Kidney (tissue), 14 donors: ENCODE measurements around the gene GATAD2B. TPM values are rescaled to one million over a fixed set of nuclear protein-coding genes. Genes with fewer than 3 reads are reported as not detected.
A peak's percentile ranks its signal among the peaks of the same experiment; 100 is the strongest.

Experiments
- DNase-seq, 5 donors: peaks; one replicate each; pipeline ENCODE4 v3.0.0-alpha.2; 2013 to 2020
- FAIRE-seq: peaks from 2 replicates; lab custom pipeline; 2012; peaks lifted over from hg19 to GRCh38; lab: Jason Lieb, UNC
- H3K27ac ChIP-seq, 2 donors: one replicate each; pipeline ENCODE4 v1.7.0; 2013; ENCODE audit warnings: low read depth in 2 of 2, low read length in 2 of 2, inconsistent platforms in 1 of 2
- H3K27me3 ChIP-seq: one replicate; pipeline ENCODE4 v1.7.1; 2013; ENCODE audit warnings: low read length, inconsistent platforms; ENCODE audit not compliant: control insufficient read depth, insufficient read depth
- H3K36me3 ChIP-seq, 3 donors: one replicate each; pipeline versions ENCODE4 v1.7.0 to v1.7.1; 2013; ENCODE audit warnings: low read length in 3 of 3, control low read depth in 1 of 3, inconsistent platforms in 1 of 3; ENCODE audit not compliant: insufficient read depth in 3 of 3, control insufficient read depth in 2 of 3
- H3K4me1 ChIP-seq, 3 donors: one replicate each; pipeline versions ENCODE4 v1.7.0 to v1.7.1; 2013; ENCODE audit warnings: low read length in 3 of 3, inconsistent platforms in 1 of 3, low read depth in 1 of 3; ENCODE audit not compliant: control insufficient read depth in 2 of 3, insufficient read depth in 2 of 3
- H3K4me3 ChIP-seq, 3 donors: one replicate each; pipeline versions ENCODE4 v1.7.0 to v1.8.1; 2013; ENCODE audit warnings: low read length in 3 of 3, control low read depth in 1 of 3, inconsistent platforms in 1 of 3
- H3K9ac ChIP-seq, 3 donors: one replicate each; pipeline versions ENCODE4 v1.7.0 to v1.7.1; 2013; ENCODE audit warnings: low read length in 3 of 3, control low read depth in 1 of 3, inconsistent platforms in 1 of 3
- H3K9me3 ChIP-seq, 3 donors: one replicate each; pipeline versions ENCODE4 v1.7.0 to v1.7.1; 2013; ENCODE audit warnings: low read length in 3 of 3, control low read depth in 1 of 3, inconsistent platforms in 1 of 3; ENCODE audit not compliant: control insufficient read depth in 2 of 3, insufficient read depth in 1 of 3
- CTCF ChIP-seq: IDR thresholded peaks from 3 replicates; pipeline ENCODE4 v1.5.1; 2012; ENCODE audit warnings: mild to moderate bottlenecking, moderate library complexity, borderline replicate concordance; ENCODE audit not compliant: insufficient read depth; ENCODE audit errors: extremely low read depth
- intact Hi-C: fragments of 100-400 bp; cut with DNase I; formaldehyde crosslinking; loops from one replicate; pipeline ENCODE4 v1.11.1; 2022
- polyA plus RNA-seq: library from polyadenylated mRNA; stranded (reverse); fragments of 350-450 nt; fragmentation: Illumina TruSeq; extraction: RNeasy Lipid Tissue Mini Kit (QIAGEN cat#74804); gene quantifications from one replicate; pipeline ENCODE4 v1.2.3, GENCODE V29; 2014; ENCODE audit warnings: low read depth, low replicate concordance; ENCODE audit not compliant: insufficient read depth
- total RNA-seq: library from RNA; stranded (reverse); fragmentation: NEBNext Ultra II Directional; extraction: Animal tissue kit (Norgen Biotek cat#: 25700); gene quantifications from one replicate; pipeline ENCODE4 v1.2.1, GENCODE V29; 2021
- donor health status: control.
- donor health status: control.
- donor health status: control.
- donor health status: control.
- donor health status: control.
- donor health status: DM: yes; HTN: yes; CAD: no.
- donor health status: Normal renal cell carcinoma (clear cell type).

The GATAD2B gene
- total and polyA plus RNA-seq, 2 donors from 2014 or later: 3.6 to 49.0 TPM

GRCh38 chr1:153963850-153964331, 41.1 kb upstream of the GATAD2B start:
- Histone ChIP-seq H3K9me3 (no peaks in the 10 kb centered on the region), H3K27ac (peak overlapping the region; percentile 96 to 99), H3K9ac (peak overlapping the region; percentile 61 to 97 (median 96)), H3K4me1 (peaks cover 0 to 28% (median 18%) of the 10 kb centered on the region in 3 donors), H3K27me3 (no peaks in the 10 kb centered on the region), H3K4me3 (peak overlapping the region; percentile 66 to 83 (median 72)), H3K36me3 (peaks cover 0 to 13% (median 5%) of the 10 kb centered on the region in 3 donors)
- no peak for TF ChIP-seq CTCF
- peak; percentile 73 to 86 (median 84) for DNase-seq
- FAIRE-seq: no peak
- intact Hi-C loops: no loop called here

- peak within 1 kb of the TSS; percentile 66 to 94 (median 72) for H3K4me3 ChIP-seq
- no peaks in the 10 kb centered on the region for H3K9me3 ChIP-seq
- TF ChIP-seq CTCF: no peak
- H3K27me3 ChIP-seq: no peaks in the 10 kb centered on the region
- no peak for FAIRE-seq
- intact Hi-C loops: no loop called here
- DNase-seq: peak; percentile 99 to 100 (median 99)
- peaks cover 0 to 25% (median 12%) of the 10 kb centered on the region in 3 donors for H3K4me1 ChIP-seq
- peaks cover 0 to 13% (median 5%) of the 10 kb centered on the region in 3 donors for H3K36me3 ChIP-seq
- H3K9ac ChIP-seq: peak within 1 kb of the TSS; percentile 61 to 99 (median 97)
- peak within 1 kb of the TSS; percentile 96 to 99 for H3K27ac ChIP-seq
Observed at GRCh38 chr1:153963030-153963849, 40.5 kb upstream of the GATAD2B start, which contains the start of gene SLC39A1. Gene SLC39A1 (minus strand): TSS chr1:153963537. CDS start chr1:153962715, 822 bp downstream.

GRCh38 chr1:153962088-153963029, 39.6 kb upstream of the GATAD2B start:
- intact Hi-C loops: no loop called here
- FAIRE-seq (no peak), DNase-seq (peak in 2 of 5 donors; percentile 16 to 82)
- Histone ChIP-seq H3K9ac (peak overlapping the region; percentile 31 to 99 (median 97)), H3K27ac (peak overlapping the region; percentile 96 to 99), H3K4me3 (peak overlapping the region; percentile 66 to 94 (median 68)), H3K9me3 (no peaks in the 10 kb centered on the region), H3K27me3 (no peaks in the 10 kb centered on the region), H3K36me3 (peaks cover 0 to 13% (median 5%) of the 10 kb centered on the region in 3 donors), H3K4me1 (peaks cover 0 to 28% (median 10%) of the 10 kb centered on the region in 3 donors)
- no peak for TF ChIP-seq CTCF
